C1 segment of cervical spinal cord (tissue), 14 donors: ENCODE data around the gene ESX1.
"Not testable (repeated sequence)": the region's sequence is repeated elsewhere in the genome, so short reads cannot be mapped to it uniquely, and the experiment has no call there.

ENCODE experiments used
- DNase-seq, 14 donors: peaks; one replicate each; lab custom pipeline; 2025; lab: John Stamatoyannopoulos, UW

The ESX1 gene

DNA sequence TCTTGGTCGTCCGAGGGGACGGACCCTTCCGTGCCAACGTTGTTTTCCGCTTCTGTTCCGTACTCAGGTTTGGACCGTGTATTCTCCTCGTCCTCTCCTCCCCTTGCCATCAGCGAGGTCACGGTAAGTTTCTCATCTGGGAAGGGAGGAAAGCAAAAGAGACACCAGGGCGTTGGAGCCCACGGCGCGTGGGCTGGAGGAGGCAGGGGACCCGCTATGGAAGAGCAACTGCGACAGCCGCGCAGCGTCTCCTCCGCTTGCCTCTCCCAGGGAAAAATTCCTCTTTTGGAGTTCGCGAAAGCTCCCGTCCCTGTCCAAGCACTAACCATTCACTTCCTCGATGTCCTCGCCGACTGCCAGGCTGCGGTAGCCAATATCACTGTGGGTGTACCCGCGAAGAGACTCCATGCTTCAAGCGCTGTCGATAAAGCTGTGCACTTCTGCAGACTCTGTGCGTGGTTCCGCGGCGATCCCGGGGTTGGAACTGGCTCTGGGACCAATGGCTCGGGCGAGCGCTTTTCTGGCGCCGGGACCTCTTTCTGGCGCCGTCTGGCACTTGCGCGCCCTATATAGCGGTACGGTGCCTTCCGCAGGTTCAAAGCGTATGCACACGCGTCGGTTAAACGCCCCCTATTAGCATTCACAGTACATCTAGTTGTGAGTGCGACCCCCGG lies at the start of gene ESX1:
Gene ESX1, minus strand, starts transcription at position 492 of the 674 bp plus-strand sequence. Its CDS starts 84 bp downstream, at position 408.
- DNase-seq = no peak

DNA sequence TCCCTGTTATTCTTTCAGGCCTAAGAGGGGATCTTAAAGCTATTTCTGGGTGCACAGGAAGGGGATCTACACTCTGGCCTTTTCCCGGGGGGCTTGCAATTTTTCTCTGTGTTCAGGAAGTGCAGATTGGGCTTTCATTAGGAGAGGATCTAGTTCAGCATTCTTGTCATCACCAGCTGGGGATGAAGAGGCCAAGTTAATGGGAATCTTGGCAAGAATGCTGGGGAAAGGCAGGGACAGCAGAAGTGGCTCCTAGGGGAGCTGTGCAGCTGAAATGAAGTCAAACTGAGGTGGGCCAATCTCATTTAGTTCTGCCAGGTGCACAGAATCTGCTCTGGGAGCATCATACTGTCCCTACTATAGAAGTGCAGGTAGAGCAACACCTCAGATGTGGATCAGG lies 40.9 kb upstream of the ESX1 start:
- DNase-seq = no peak

DNA sequence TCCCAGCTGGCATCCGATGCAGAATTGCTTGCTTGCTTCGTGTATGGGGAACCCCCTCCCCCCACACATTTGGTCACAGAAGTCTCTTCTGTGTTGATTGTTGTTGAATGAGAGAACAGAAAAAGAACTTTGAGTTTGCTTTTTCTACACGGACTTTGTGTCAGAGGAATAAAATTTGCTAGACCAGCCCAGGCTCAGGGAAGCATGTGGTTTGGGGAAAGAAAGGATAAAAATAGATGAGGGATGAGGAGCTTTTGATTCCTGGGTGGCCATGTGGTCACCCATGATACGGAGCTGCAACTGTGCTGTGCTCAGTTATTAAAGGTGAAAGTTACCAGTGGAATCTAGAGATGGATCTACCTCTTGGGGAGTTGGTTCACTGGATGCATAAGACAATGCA lies 34.2 kb upstream of the ESX1 start:
- DNase-seq = no peak

DNA sequence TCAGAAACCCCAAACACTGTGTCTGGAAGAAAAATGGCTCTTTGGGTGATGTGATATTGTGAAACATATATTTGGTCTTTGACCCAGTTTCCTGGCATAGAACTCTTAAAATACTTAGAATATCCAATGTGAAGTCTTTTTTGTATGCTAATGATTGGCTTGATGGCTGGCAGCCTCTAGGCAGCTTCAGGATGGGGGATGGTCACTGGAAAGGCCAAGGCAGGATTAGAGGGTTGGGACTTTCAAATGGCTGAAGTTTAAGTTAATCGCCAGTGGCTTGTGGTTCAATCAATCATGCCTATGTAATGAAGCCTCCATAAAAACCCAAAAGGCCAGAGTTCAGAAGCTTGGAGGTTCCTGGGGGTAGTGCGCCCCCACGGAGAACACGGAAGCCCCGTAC lies 33.5 kb upstream of the ESX1 start:
- DNase-seq = no peak

DNA sequence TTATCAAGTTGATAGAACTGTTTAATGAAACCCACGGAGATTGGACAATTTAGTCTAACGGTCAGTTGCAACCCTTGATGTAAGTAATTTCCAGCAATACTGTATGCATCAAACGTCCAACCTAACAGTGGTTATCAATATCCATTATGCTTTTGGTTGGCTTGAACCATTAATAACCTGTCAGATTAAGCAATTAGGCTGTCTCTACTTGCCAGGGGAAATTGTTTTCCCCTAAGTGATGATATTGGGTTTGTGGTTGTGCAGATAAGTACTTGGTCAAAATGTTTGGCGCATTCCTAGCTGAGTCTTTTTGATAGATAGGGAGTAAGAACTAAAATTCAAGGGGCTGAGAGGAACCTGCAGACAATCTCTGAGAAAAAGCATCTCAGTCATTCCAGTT lies 30.5 kb upstream of the ESX1 start:
- no peak for DNase-seq

DNA sequence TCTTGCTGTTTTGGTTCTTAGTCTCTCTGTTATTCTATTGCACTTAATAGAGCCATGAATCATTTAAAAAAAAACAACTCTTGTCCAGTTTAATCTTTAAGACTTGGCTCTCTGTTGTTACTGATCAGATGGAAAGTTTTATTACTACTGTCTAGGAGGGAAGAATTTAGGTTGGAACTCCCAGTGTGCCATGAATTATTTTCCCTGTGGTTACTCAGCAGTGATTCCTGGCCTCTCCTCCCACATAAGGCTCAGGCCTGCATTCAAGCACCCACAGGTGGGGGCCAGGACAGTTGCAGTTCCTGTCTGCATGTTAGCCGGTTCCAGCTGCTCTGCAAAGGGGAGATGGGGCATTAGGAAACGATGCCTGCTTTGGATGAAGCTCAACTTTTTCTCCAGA lies 29.8 kb upstream of the ESX1 start:
- no peak for DNase-seq

DNA sequence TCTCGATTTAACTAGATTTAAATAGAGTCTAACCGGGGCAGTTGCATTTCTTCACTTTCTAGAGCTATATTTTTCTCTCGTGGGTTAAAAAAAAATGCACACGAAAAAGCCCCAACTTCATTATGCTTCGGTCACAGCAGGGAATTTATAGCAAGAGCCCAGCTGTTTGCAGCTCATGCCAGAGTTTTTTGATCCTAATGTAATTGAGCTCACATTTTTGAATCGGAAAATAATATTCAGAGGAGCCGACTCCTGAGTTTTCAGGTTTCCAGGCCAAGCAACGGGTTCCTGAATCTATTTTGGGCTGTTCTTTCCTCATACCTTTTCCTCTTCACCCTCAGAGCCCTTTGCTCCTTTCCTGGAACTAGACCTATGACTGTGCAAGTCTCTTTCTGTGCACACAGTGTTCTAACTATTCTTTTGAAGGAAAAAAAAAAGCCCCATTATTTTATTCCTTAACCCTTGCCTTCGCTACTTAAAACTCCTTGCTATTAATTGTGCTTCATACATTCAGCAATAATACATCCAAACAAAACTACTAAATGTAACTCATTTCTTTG lies 27.5 kb upstream of the ESX1 start:
- no peak for DNase-seq

DNA sequence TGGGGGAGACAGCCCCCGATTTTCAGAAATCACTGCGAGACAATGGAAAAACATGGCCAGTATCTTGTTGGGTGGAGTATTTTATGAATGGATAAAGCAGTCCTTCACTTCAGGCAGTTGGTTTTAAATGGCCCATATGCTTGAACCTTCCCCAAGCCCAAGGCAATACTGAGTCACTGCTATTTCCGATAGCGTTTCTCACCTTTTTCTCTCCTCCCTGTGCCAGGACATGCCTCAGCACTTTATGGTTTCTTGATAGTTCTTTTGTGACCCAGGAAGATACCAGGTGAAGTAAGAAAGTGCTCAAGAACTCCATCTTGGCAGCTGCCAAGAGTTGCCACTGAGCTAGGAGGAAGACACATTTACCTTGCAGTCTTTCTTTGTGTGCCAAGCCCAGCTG lies 26.8 kb upstream of the ESX1 start:
- no peak for DNase-seq

DNA sequence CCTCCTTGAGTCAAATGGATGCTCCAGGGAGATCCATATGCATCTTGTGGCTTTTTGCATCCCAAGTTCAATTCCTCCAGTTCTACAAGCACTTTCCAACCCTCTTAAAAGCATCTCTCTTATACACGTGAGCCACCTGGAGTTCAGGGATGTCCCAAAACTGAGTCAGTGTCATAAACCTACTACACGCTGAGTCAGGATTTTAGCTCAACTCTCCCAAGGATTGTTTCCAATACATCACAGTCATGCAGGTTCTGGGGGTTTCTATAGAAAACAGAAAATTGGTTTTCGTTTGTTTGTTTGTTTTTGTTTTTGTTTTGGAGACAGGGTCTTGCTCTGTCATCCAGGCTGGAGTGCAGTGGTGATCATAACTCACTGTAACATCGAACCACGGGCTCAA lies 25.9 kb upstream of the ESX1 start:
- no peak for DNase-seq

DNA sequence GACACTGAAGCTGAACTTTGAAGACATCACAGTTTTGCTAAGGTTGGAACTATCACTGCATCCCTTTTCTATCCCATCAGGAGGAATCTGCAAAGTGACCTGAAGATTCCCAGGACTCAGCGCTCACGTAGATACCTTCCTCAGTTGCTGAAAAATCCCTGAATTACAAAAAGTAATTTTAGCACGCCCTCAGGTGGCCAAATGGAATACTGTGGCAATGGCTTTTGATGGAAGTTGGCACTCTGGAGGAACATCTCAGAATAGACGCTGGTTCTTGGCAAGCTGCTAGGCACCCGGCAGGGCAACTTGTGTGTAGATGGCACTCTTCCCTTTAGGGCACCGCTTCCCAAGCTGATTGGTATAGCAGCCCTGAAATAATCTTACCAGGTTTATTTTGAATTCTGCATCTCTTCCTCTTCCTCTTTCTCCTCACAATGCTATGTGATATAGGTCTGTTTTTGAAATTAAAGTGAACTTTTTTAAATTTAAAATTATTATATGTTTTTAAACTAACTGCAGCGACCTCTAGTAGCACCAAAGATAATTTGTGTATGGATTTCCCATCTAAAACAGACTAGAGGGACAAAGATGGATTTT lies 16.3 kb upstream of the ESX1 start:
- DNase-seq = peak in 11 of 14 donors; percentile 0 to 67 (median 17)

DNA sequence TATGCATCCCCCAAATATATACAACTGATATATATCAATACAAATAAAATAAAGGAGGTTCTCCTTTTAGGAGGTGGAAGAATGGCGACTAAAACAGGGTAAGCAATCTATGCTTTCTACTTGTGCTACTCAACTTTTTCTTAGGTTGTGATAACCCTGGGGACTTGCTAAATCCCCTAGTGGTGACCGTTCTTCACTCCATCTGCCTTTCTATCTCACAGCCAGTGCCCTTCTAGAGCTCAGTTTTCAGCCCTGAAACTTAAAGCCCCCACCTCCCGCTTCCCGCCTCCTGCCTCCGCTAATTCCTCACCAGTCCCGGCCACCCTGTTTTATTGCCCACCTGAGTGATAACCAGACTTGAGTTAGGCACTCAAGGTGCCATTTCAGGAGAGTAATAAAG lies 15.5 kb upstream of the ESX1 start:
- no peak for DNase-seq

DNA sequence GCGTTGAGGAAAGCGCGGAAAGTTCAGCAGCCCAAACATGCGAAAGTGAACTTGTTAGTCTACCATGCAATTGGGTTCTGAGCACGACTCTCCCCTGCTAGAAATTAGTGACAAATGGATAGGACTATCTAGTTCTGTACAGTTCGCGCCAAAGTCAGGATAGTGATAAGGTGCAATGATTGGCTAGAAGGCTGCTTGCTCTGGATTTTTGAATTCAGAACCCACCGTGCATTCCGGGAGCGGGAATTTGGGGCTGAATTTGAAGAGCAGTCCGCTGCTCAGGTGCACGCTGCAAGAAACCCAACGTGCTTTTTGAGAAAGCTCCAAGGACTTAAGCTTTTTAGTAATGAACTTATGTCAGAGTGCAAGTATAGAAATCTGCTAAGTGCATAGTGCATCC lies 732 bp upstream of the ESX1 start:
- no peak for DNase-seq

DNA sequence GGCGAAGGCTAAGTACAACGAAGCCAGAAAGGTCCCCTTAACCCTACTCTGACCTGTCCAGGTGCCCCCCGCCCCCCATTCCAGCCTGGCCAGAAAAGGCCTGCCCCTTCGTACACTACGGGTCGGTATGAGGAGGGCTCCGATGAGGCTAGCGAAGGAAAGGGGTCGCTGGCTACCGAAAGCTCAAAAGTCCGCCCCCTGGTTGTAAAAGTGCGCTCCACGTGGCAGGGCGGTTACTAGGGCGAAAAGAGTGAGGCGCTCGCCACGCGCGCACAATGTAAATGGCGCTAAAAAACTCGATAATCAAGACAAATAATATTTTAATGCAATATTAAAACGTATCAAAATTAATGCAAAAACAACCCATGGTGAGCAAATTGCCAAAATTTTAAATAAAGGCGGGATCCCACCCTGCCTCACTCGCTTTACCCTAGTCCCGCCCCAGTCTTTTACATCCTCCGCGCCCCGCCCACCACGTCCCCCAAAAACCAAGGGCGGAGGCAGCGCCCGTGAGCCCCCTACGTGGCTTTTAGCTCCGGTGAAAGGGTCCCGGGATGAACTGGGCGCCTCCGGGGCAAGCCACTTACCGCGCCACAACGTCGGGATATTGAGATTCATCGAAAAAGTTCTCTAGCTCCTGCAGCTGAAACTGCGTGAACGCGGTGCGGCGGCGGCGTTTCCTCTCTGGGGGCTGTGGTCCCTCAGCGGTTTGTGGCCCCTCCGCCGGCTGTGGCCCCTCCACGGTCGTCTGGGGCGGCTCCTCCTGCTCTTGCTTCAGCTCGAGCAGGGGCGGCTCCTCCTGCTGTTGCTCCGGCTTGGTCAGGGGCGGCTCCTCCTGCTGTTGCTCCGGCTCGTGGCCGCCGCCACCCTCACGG lies 929 bp downstream of the ESX1 start:
- no peak for DNase-seq

DNA sequence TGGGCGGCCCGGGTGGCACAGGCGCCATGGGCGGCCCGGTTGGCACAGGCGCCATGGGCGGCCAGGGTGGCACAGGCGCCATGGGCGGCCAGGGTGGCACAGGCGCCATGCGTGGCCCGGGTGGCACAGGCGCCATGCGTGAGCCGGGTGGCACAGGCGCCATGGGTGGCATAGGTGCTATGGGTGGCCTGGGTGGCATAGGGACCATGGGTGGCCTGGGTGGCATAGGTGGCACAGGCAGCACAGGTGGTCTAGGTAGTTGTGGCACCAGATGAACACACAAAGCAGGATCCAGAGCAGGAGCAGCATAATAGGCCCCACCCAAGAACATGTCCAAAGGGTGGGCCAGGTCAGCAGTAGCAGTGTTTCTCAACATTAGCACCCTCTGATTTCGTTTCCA lies 4.3 kb downstream of the ESX1 start:
- no peak for DNase-seq

DNA sequence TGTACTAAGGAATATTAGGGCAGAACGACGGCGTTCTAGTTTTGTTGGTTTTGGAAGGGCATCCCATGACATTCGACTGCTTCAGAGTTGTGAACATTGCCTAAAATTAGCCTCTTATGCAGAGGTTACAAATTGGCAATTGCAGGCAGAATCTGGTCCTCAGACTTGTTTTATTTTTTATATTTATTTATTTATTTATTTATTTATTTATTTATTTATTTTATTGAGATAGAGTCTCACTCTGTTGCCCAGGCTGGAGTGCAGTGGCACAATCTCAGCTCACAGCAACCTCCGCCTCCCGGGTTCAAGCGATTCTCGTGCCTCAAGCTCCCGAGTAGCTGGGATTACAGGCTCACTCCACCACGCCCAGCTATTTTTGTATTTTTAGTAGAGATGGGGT lies 24.7 kb downstream of the ESX1 start:
- DNase-seq = not testable (repeated sequence)

DNA sequence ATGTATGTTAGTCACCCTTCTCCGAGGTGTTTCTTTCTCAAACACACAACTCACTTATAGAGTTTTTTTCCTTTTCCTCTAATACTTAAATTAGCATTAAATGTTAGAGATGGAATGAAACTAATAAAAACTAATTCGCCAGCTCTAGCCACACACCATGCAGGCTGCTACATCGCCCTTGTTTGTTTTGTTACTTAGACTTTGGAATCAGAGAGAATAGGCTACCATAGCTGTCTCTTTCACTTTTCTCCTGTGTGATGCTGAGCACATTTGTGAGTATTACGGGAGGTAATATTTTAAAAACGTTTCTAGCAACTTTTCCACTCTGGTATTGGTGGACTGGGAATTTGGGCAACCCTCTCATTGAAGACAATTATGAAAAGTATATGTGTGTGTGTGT lies 43.5 kb downstream of the ESX1 start:
- DNase-seq = no peak

DNA sequence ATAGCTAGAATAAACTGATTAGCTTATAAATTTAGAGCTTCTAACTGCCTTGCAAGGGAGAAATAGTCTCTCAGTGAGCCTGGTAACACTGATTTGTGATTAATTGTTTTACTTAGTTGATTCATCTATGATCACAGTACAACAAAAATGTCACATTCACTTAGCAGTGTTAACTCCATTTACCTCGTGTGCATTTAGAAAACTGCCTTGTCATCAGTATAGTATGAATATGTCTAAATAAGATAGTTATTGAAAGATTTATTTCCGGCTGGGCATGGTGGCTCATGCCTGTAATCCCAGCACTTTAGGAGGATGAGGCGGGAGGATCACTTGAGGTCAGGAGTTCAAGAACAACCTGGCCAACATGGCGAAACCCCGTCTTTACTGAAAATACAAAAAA lies 49.2 kb downstream of the ESX1 start:
- no peak for DNase-seq
